T-helper 2 cell treated with Interferon-gamma antibody and Interleukin-4, amounts not matched to agents 5 μg/mL and 100 μg/mL, for 36 hours (primary cell): ENCODE results near the gene PIWIL4.
"Not testable (repeated sequence)": the region's sequence is repeated elsewhere in the genome, so short reads cannot be mapped to it uniquely, and the experiment has no call there.

ENCODE experiments used
- DNase-seq: peaks from one replicate; pipeline ENCODE4 v3.0.0; 2021; ENCODE audit warnings: low spot score
- H3K27ac Mint-ChIP-seq: one replicate; pipeline ENCODE4 v1.8.0; 2021; ENCODE audit warnings: mild to moderate bottlenecking, mixed read lengths
- H3K27me3 Mint-ChIP-seq: one replicate; pipeline ENCODE4 v1.8.0; 2021; ENCODE audit warnings: low read depth, mixed read lengths
- H3K36me3 Mint-ChIP-seq: one replicate; pipeline ENCODE4 v1.8.0; 2021; ENCODE audit warnings: low read depth, mixed read lengths
- H3K4me1 Mint-ChIP-seq: one replicate; pipeline ENCODE4 v1.8.0; 2021; ENCODE audit warnings: low read depth, mixed read lengths
- H3K4me3 Mint-ChIP-seq: one replicate; pipeline ENCODE4 v1.8.0; 2022; ENCODE audit warnings: mild to moderate bottlenecking, moderate library complexity, mixed read lengths
- H3K9me3 Mint-ChIP-seq: one replicate; pipeline ENCODE4 v1.8.0; 2021; ENCODE audit warnings: mixed read lengths

PIWIL4 gene

GRCh38 chr11:94613120-94613519, 46.0 kb downstream of the PIWIL4 start:
- H3K36me3 Mint-ChIP-seq: no peaks in the 10 kb centered on the region
- no peak for DNase-seq
- no peaks in the 10 kb centered on the region for H3K27me3 Mint-ChIP-seq
- H3K4me1 Mint-ChIP-seq: no peaks in the 10 kb centered on the region
- H3K27ac Mint-ChIP-seq: no peak overlapping the region
- peaks cover 27% of the 10 kb centered on the region for H3K9me3 Mint-ChIP-seq
- no peak overlapping the region for H3K4me3 Mint-ChIP-seq

GRCh38 chr11:94623120-94623735, 56.1 kb downstream of the PIWIL4 start:
- Mint-ChIP-seq H3K27ac (no peak overlapping the region), H3K4me3 (no peak overlapping the region), H3K27me3 (no peaks in the 10 kb centered on the region), H3K4me1 (peaks cover 2% of the 10 kb centered on the region), H3K9me3 (peaks cover 13% of the 10 kb centered on the region), H3K36me3 (peaks cover 1% of the 10 kb centered on the region)
- peak; percentile 33 for DNase-seq

- DNase-seq, H3K36me3 Mint-ChIP-seq, H3K27ac Mint-ChIP-seq, H3K27me3 Mint-ChIP-seq, H3K4me1 Mint-ChIP-seq, H3K4me3 Mint-ChIP-seq: not testable (repeated sequence)
- peaks cover 13% of the 10 kb centered on the region for H3K9me3 Mint-ChIP-seq
Measured at GRCh38 chr11:94625422-94625821, 58.3 kb downstream of the PIWIL4 start.

- H3K4me1 Mint-ChIP-seq, H3K36me3 Mint-ChIP-seq, H3K4me3 Mint-ChIP-seq, H3K27me3 Mint-ChIP-seq, DNase-seq, H3K27ac Mint-ChIP-seq: not testable (repeated sequence)
- H3K9me3 Mint-ChIP-seq: peaks cover 13% of the 10 kb centered on the region
Measured at GRCh38 chr11:94627003-94627560, 59.9 kb downstream of the PIWIL4 start.

GRCh38 chr11:94629741-94630140, 62.6 kb downstream of the PIWIL4 start:
- peaks cover 1% of the 10 kb centered on the region for H3K36me3 Mint-ChIP-seq
- H3K4me3 Mint-ChIP-seq: no peak overlapping the region
- no peaks in the 10 kb centered on the region for H3K4me1 Mint-ChIP-seq
- no peak overlapping the region for H3K27ac Mint-ChIP-seq
- peaks cover 13% of the 10 kb centered on the region for H3K9me3 Mint-ChIP-seq
- DNase-seq: no peak
- no peaks in the 10 kb centered on the region for H3K27me3 Mint-ChIP-seq

- Mint-ChIP-seq H3K4me1 (no peaks in the 10 kb centered on the region), H3K27ac (no peak overlapping the region), H3K27me3 (no peaks in the 10 kb centered on the region), H3K4me3 (no peak overlapping the region), H3K36me3 (peaks cover 1% of the 10 kb centered on the region), H3K9me3 (peaks cover 13% of the 10 kb centered on the region)
- DNase-seq: no peak
Measured at GRCh38 chr11:94630221-94630620, 63.1 kb downstream of the PIWIL4 start.

GRCh38 chr11:94632356-94632755, 65.2 kb downstream of the PIWIL4 start:
- Mint-ChIP-seq H3K27ac (no peak overlapping the region), H3K4me3 (no peak overlapping the region), H3K36me3 (no peaks in the 10 kb centered on the region), H3K27me3 (no peaks in the 10 kb centered on the region), H3K9me3 (peaks cover 3% of the 10 kb centered on the region), H3K4me1 (no peaks in the 10 kb centered on the region)
- DNase-seq: no peak

- Mint-ChIP-seq H3K27ac (no peak overlapping the region), H3K27me3 (no peaks in the 10 kb centered on the region), H3K36me3 (no peaks in the 10 kb centered on the region), H3K9me3 (no peaks in the 10 kb centered on the region), H3K4me1 (peaks cover 7% of the 10 kb centered on the region), H3K4me3 (no peak overlapping the region)
- no peak for DNase-seq
Measured at GRCh38 chr11:94635072-94635471, 67.9 kb downstream of the PIWIL4 start.

GRCh38 chr11:94636388-94636949, 69.3 kb downstream of the PIWIL4 start:
- H3K27ac Mint-ChIP-seq: no peak overlapping the region
- H3K9me3 Mint-ChIP-seq: no peaks in the 10 kb centered on the region
- H3K4me1 Mint-ChIP-seq: peaks cover 7% of the 10 kb centered on the region
- no peaks in the 10 kb centered on the region for H3K36me3 Mint-ChIP-seq
- no peaks in the 10 kb centered on the region for H3K27me3 Mint-ChIP-seq
- no peak for DNase-seq
- no peak overlapping the region for H3K4me3 Mint-ChIP-seq

- peaks cover 7% of the 10 kb centered on the region for H3K4me1 Mint-ChIP-seq
- no peak for DNase-seq
- no peaks in the 10 kb centered on the region for H3K9me3 Mint-ChIP-seq
- H3K36me3 Mint-ChIP-seq: no peaks in the 10 kb centered on the region
- H3K27ac Mint-ChIP-seq: peak overlapping the region; percentile 13
- H3K27me3 Mint-ChIP-seq: no peaks in the 10 kb centered on the region
- no peak overlapping the region for H3K4me3 Mint-ChIP-seq
Measured at GRCh38 chr11:94638301-94638901, 71.2 kb downstream of the PIWIL4 start.

- DNase-seq: no peak
- Mint-ChIP-seq H3K4me3 (no peak overlapping the region), H3K4me1 (peaks cover 7% of the 10 kb centered on the region)
Measured at GRCh38 chr11:94638902-94639373, 71.8 kb downstream of the PIWIL4 start.

GRCh38 chr11:94639901-94640721, 72.9 kb downstream of the PIWIL4 start:
- Mint-ChIP-seq H3K4me3 (no peak overlapping the region), H3K4me1 (peaks cover 7% of the 10 kb centered on the region), H3K27ac (no peak overlapping the region), H3K27me3 (no peaks in the 10 kb centered on the region), H3K36me3 (no peaks in the 10 kb centered on the region), H3K9me3 (no peaks in the 10 kb centered on the region)
- DNase-seq: no peak

More at GRCh38 chr11:94638902-94639373, 71.8 kb downstream of the PIWIL4 start:
- Mint-ChIP-seq H3K27me3 (no peaks in the 10 kb centered on the region), H3K27ac (peak overlapping the region; percentile 13), H3K36me3 (no peaks in the 10 kb centered on the region), H3K9me3 (no peaks in the 10 kb centered on the region)

GRCh38 chr11:94641167-94641761, 74.1 kb downstream of the PIWIL4 start:
- peaks cover 7% of the 10 kb centered on the region for H3K4me1 Mint-ChIP-seq

More at GRCh38 chr11:94641167-94641761, 74.1 kb downstream of the PIWIL4 start:
- Mint-ChIP-seq H3K9me3 (no peaks in the 10 kb centered on the region), H3K4me3 (no peak overlapping the region), H3K36me3 (no peaks in the 10 kb centered on the region), H3K27me3 (no peaks in the 10 kb centered on the region), H3K27ac (no peak overlapping the region)
- DNase-seq: no peak
